Measurements from ENCODE around the gene RBPJ.

The RBPJ gene

DNA sequence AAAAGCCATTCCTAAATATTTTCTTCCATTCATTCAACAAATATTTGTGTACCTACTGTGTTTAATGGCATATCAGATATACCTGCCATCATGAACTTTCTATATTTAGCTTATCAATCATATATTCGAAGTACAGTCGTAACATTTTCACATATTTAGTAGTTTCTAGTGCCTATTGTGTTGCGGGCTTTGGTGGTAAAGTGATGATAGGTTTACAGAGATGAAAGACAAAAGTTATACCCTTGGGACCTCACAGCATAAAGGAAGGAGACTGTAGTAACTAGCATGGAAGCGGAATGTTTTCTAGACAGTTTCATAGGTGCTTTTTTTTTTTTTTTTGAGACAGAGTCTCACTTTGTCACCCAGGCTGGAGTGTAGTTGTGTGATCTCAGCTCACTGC is 39.5 kb downstream of the RBPJ start:
- H3K4me1 ChIP-seq (ENCODE audit: control insufficient read depth, insufficient read depth, low read length, poor library complexity, severe bottlenecking) = no peaks in the 10 kb centered on the region
- no peaks in the 10 kb centered on the region for H3K9me3 ChIP-seq (ENCODE audit: control insufficient read depth, low read length)
- H3K4me3 ChIP-seq (ENCODE audit: extremely low read depth, insufficient read depth, low read length, poor library complexity, severe bottlenecking) = no peak overlapping the region
- H3K27ac ChIP-seq (ENCODE audit: low read depth, low read length, severe bottlenecking) = no peak overlapping the region
- H3K36me3 ChIP-seq (ENCODE audit: control insufficient read depth, insufficient read depth, low read length) = no peaks in the 10 kb centered on the region
- WGBS, 2 experiments (ENCODE audit: insufficient coverage in 2 of 2) = 80 to 100% methylated on average over 1 of the region's 4 CpGs

DNA sequence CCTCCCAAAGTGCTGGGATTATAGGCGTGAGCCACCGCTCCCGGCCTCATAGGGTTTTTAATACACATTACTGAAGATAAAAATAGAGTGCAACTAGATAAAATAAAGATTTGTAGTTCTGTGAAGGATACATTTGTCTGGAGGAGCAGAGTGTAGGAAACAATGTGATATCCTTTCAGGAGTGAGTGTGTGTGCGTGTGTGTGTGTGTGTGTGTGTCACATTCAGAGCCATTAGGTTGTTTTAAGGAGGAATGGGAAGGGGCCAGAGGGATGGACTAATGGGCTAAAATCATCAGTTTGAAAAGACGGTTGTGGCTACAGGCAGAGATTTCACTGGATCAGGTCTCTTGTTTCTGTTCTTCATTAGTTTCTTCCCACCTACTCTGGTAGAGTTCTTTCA is 40.0 kb downstream of the RBPJ start:
- H3K36me3 ChIP-seq (ENCODE audit: control insufficient read depth, insufficient read depth, low read length) = no peaks in the 10 kb centered on the region
- no peaks in the 10 kb centered on the region for H3K9me3 ChIP-seq (ENCODE audit: control insufficient read depth, low read length)
- 50% methylated on average over 2 of the region's 5 CpGs for WGBS, 2 experiments (ENCODE audit: insufficient coverage in 2 of 2)
- H3K4me1 ChIP-seq (ENCODE audit: control insufficient read depth, insufficient read depth, low read length, poor library complexity, severe bottlenecking) = no peaks in the 10 kb centered on the region
- no peak overlapping the region for H3K27ac ChIP-seq (ENCODE audit: low read depth, low read length, severe bottlenecking)
- H3K4me3 ChIP-seq (ENCODE audit: extremely low read depth, insufficient read depth, low read length, poor library complexity, severe bottlenecking) = no peak overlapping the region

DNA sequence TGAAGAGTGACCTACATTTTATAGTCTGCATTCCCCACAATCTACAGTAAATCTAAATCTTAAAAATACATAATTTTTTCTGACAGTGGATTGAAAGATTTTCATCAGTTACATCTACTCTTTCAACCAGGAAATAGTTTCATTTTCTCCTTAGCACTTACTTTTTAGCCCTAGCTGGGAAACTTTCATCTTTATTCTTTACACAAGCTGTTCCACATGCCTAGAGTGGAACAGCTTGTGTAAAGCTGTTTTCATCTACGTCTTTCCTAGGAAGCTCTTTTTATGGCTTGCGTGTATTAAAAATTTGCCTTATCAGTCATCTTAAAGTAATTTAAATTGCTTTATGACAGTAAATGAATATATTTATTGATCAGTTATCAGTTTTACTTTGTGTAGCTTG is 40.5 kb downstream of the RBPJ start:
- no CpG with 5 or more reads among the region's 2 CpGs for WGBS, 2 experiments (ENCODE audit: insufficient coverage in 2 of 2)
- peaks cover 1% of the 10 kb centered on the region for H3K36me3 ChIP-seq (ENCODE audit: control insufficient read depth, insufficient read depth, low read length)
- no peaks in the 10 kb centered on the region for H3K4me1 ChIP-seq (ENCODE audit: control insufficient read depth, insufficient read depth, low read length, poor library complexity, severe bottlenecking)
- H3K4me3 ChIP-seq (ENCODE audit: extremely low read depth, insufficient read depth, low read length, poor library complexity, severe bottlenecking) = no peak overlapping the region
- H3K27ac ChIP-seq (ENCODE audit: low read depth, low read length, severe bottlenecking) = no peak overlapping the region
- no peaks in the 10 kb centered on the region for H3K9me3 ChIP-seq (ENCODE audit: control insufficient read depth, low read length)

DNA sequence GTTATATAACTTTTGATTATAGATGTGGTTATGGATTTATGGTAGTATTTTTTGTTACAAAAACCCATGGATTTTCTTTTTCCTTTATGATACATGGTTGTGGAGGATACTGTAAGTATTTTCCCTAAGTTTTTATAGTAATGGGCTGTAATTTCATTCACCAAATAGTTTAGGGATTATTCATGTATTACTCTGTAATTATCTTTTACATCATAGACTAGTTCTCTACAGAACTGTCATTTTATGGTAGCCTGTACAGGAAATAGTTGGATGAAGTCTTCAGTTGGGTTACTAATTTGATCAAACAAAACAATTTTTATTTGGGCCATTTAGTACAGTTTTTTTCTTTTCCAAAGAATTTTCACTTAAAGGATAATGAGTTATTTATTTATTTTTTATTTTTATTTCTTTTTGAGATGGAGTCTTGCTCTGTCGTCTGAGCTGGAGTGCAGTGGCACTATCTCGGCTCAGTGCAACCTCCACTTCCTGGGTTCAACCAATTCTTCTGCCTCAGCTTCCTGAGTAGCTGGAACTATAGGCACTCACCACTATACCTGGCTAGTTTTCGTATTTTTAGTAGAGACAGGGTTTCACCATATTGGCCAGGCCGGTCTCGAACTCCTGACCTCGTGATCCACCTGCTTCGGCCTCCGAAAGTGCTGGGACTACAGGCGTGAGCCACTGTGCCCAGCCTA is 42.1 kb downstream of the RBPJ start:
- H3K4me1 ChIP-seq (ENCODE audit: control insufficient read depth, insufficient read depth, low read length, poor library complexity, severe bottlenecking) = no peaks in the 10 kb centered on the region
- WGBS, 2 experiments (ENCODE audit: insufficient coverage in 2 of 2) = 96% methylated on average over 8 to 9 of the region's 9 CpGs
- no peak overlapping the region for H3K27ac ChIP-seq (ENCODE audit: low read depth, low read length, severe bottlenecking)
- peaks cover 4% of the 10 kb centered on the region for H3K36me3 ChIP-seq (ENCODE audit: control insufficient read depth, insufficient read depth, low read length)
- no peak overlapping the region for H3K4me3 ChIP-seq (ENCODE audit: extremely low read depth, insufficient read depth, low read length, poor library complexity, severe bottlenecking)
- no peaks in the 10 kb centered on the region for H3K9me3 ChIP-seq (ENCODE audit: control insufficient read depth, low read length)

DNA sequence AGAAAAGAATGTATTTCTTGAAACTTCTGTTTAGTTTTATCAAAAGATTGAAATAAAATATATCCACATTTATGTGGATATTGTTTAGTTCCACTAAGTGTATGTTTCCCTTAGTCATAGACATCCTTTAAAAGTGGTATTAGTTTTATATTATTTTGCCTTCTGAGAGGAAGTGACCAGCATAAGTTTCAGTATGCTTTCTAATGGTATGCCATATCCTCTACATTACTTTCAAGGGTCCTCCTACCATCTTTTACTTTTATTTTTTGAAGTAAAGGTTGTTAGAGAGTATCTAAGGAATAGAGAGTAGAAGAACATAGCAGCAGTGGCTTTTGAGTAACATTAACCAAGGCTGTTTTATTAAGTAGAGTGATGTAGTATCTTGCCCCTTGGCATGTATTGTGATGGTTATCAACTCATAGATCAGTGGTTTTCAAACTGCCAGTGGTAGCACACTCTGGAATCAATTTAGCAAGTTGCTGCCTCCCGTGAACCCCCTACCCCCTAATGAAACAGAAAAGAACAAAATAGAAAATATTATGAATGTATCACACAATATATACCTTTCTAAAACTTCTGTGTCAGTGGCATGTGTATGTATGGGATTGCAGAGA is 44.8 kb downstream of the RBPJ start:
- H3K27ac ChIP-seq (ENCODE audit: low read depth, low read length, severe bottlenecking) = no peak overlapping the region
- peaks cover 4% of the 10 kb centered on the region for H3K36me3 ChIP-seq (ENCODE audit: control insufficient read depth, insufficient read depth, low read length)
- WGBS, 2 experiments (ENCODE audit: insufficient coverage in 2 of 2) = no CpG with 5 or more reads among the region's 1 CpG

DNA sequence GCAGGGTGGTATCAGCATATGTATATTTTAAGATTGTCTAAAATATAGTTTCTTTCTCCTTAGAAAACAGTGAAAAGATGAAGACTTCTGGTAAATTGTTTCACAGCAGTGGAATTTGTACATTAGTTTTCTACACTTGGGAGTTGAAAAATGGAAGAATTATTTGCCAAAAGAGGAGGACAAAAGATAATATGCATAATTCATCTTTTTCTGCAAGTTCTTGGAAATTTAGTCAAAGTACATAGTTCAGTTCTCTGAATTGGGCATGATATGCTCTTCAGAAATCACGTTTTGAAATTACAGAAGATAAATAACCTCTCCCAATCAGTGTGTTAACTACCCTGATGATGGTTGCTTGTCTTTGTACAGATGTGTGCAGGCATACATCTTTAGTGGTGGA is 47.0 kb downstream of the RBPJ start:
- H3K4me1 ChIP-seq (ENCODE audit: control insufficient read depth, insufficient read depth, low read length, poor library complexity, severe bottlenecking) = no peaks in the 10 kb centered on the region
- no CpG with 5 or more reads among the region's 1 CpG for WGBS, 2 experiments (ENCODE audit: insufficient coverage in 2 of 2)
- no peaks in the 10 kb centered on the region for H3K9me3 ChIP-seq (ENCODE audit: control insufficient read depth, low read length)
- H3K4me3 ChIP-seq (ENCODE audit: extremely low read depth, insufficient read depth, low read length, poor library complexity, severe bottlenecking) = no peak overlapping the region
- H3K27ac ChIP-seq (ENCODE audit: low read depth, low read length, severe bottlenecking) = no peak overlapping the region
- peaks cover 4% of the 10 kb centered on the region for H3K36me3 ChIP-seq (ENCODE audit: control insufficient read depth, insufficient read depth, low read length)

More for the DNA sequence above, 44.8 kb downstream of the RBPJ start:
- Histone ChIP-seq H3K4me1 (ENCODE audit: control insufficient read depth, insufficient read depth, low read length, poor library complexity, severe bottlenecking) (no peaks in the 10 kb centered on the region), H3K9me3 (ENCODE audit: control insufficient read depth, low read length) (no peaks in the 10 kb centered on the region), H3K4me3 (ENCODE audit: extremely low read depth, insufficient read depth, low read length, poor library complexity, severe bottlenecking) (no peak overlapping the region)

DNA sequence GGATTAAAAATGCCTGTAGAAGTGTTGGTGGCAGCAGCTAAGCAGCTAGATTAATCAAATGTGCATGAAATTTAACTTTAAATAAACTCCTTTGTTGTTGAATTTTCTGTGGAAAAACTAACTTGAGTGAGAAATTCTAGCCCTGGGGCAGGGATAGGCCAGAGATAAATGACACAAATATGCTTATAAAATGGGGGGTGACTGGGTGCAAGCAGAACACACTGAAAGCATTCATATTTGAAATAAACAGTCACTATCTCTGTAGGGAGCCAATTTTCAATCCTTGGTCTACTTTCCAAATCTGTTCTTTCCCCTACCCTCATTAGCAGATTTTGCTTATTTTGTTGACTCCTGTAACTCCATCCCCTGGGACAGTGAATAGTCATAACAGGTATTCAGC is 47.9 kb downstream of the RBPJ start:
- no peaks in the 10 kb centered on the region for H3K4me1 ChIP-seq (ENCODE audit: control insufficient read depth, insufficient read depth, low read length, poor library complexity, severe bottlenecking)
- H3K4me3 ChIP-seq (ENCODE audit: extremely low read depth, insufficient read depth, low read length, poor library complexity, severe bottlenecking) = no peak overlapping the region
- peaks cover 4% of the 10 kb centered on the region for H3K36me3 ChIP-seq (ENCODE audit: control insufficient read depth, insufficient read depth, low read length)
- no peaks in the 10 kb centered on the region for H3K9me3 ChIP-seq (ENCODE audit: control insufficient read depth, low read length)
- H3K27ac ChIP-seq (ENCODE audit: low read depth, low read length, severe bottlenecking) = no peak overlapping the region

DNA sequence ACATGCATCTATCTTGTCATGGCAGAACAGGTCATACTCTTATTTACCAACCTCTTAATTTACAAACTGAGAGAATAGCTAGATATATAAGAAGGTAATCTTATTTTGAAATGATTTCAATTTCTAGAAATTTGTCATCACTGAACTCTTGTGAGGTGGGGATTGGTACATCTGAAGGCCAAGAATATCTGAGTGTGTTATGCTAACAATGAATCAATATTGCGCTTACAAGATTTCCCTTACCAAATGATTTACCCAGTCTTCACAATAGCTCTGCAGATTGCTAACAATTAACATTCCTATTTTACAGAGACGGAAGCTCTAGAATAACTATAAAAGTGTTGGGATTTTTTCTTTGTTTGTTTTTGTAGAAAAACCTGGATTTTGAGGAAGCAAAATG is 48.3 kb downstream of the RBPJ start:
- Histone ChIP-seq H3K36me3 (ENCODE audit: control insufficient read depth, insufficient read depth, low read length) (peaks cover 4% of the 10 kb centered on the region), H3K4me1 (ENCODE audit: control insufficient read depth, insufficient read depth, low read length, poor library complexity, severe bottlenecking) (no peaks in the 10 kb centered on the region), H3K9me3 (ENCODE audit: control insufficient read depth, low read length) (no peaks in the 10 kb centered on the region), H3K27ac (ENCODE audit: low read depth, low read length, severe bottlenecking) (no peak overlapping the region), H3K4me3 (ENCODE audit: extremely low read depth, insufficient read depth, low read length, poor library complexity, severe bottlenecking) (no peak overlapping the region)
- WGBS, 2 experiments (ENCODE audit: insufficient coverage in 2 of 2) = no CpG with 5 or more reads among the region's 2 CpGs

DNA sequence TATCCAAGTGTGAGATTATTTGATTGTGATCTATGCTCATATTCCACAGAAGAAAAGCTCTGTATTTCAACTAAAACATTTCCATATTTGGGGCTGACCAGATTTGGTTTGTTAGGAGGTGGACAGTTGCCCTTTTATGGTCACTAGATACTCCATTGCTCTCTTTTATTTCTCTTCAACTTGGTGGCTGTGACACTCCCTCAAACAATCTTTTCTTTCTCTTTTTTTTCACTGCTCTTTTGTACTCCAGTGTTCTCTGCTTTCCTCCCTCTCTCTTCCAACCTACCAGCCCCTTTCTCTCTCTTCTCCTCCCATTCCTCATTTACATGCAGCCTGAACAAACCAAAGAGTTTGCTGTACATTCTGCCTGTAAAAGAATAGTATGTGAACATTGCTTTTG is 48.8 kb downstream of the RBPJ start:
- peaks cover 4% of the 10 kb centered on the region for H3K36me3 ChIP-seq (ENCODE audit: control insufficient read depth, insufficient read depth, low read length)
- H3K27ac ChIP-seq (ENCODE audit: low read depth, low read length, severe bottlenecking) = peak overlapping the region; percentile 43
- H3K4me1 ChIP-seq (ENCODE audit: control insufficient read depth, insufficient read depth, low read length, poor library complexity, severe bottlenecking) = no peaks in the 10 kb centered on the region
- H3K4me3 ChIP-seq (ENCODE audit: extremely low read depth, insufficient read depth, low read length, poor library complexity, severe bottlenecking) = no peak overlapping the region
- H3K9me3 ChIP-seq (ENCODE audit: control insufficient read depth, low read length) = no peaks in the 10 kb centered on the region

DNA sequence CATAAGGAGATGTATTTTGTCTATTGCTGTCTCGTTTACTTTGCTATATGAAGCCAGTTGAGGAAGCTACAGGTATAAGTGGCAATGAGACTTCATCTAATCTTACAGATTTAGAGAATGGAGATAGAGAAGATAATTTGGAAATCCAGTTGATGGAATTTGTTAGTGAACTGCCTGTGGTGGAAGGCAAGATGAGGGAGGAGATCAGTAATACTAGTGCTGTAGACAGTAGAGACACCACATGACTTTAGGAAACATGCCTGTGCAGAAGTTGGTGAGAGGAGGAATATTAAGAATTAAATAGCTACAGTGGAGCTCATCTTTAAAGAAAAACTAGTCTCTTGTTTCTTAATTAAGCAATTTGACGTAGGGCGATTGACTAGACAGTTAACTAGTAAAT is 51.3 kb downstream of the RBPJ start:
- H3K36me3 ChIP-seq (ENCODE audit: control insufficient read depth, insufficient read depth, low read length) = no peaks in the 10 kb centered on the region
- H3K27ac ChIP-seq (ENCODE audit: low read depth, low read length, severe bottlenecking) = peak overlapping the region; percentile 64
- no peaks in the 10 kb centered on the region for H3K9me3 ChIP-seq (ENCODE audit: control insufficient read depth, low read length)
- H3K4me1 ChIP-seq (ENCODE audit: control insufficient read depth, insufficient read depth, low read length, poor library complexity, severe bottlenecking) = no peaks in the 10 kb centered on the region
- H3K4me3 ChIP-seq (ENCODE audit: extremely low read depth, insufficient read depth, low read length, poor library complexity, severe bottlenecking) = no peak overlapping the region
- WGBS, 2 experiments (ENCODE audit: insufficient coverage in 2 of 2) = 92 to 96% methylated on average over 2 to 3 of the region's 3 CpGs

DNA sequence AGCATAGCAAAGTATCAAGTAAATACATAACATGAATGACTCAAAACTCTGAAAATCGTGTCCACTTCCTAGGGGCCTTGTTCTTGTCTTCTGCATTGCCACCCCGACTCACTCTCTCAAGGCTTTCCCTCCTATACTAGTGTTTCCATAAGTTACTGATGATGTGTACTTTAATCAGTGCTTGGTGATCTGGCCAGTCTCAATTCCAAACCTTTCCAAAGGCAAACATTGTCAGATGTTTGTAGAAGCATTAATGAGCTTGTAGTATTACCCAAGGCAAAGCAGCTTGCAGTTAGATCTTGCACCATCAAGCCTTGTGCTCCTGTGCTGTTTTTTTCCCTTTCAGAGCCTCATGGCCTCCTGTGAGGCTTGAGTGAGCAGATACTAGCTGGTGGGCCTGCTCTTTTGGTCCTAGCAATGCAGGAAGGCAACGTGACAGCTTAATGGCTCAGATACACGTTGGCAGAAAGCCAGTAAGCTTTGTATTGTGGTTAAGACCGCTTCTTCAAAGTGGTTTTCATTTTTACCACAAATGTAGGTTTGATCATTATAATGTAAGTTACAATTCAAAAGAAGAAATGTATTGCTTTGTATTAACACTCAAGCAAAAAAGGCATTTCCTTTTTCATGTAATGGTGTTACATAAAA is 51.8 kb downstream of the RBPJ start:
- WGBS, 2 experiments (ENCODE audit: insufficient coverage in 2 of 2) = 100% methylated on average over 2 of the region's 5 CpGs; no CpG with 5 or more reads in 1 of the 2 experiments
- Histone ChIP-seq H3K36me3 (ENCODE audit: control insufficient read depth, insufficient read depth, low read length) (no peaks in the 10 kb centered on the region), H3K27ac (ENCODE audit: low read depth, low read length, severe bottlenecking) (peak overlapping the region; percentile 64), H3K9me3 (ENCODE audit: control insufficient read depth, low read length) (no peaks in the 10 kb centered on the region), H3K4me3 (ENCODE audit: extremely low read depth, insufficient read depth, low read length, poor library complexity, severe bottlenecking) (no peak overlapping the region), H3K4me1 (ENCODE audit: control insufficient read depth, insufficient read depth, low read length, poor library complexity, severe bottlenecking) (no peaks in the 10 kb centered on the region)

Data from mesodermal cell (in vitro differentiated cells).